ENCODE measurements around the gene TGM1. TPM values are rescaled to one million over a fixed set of nuclear protein-coding genes. Genes with fewer than 3 reads are reported as not detected.

Gene TGM1
- polyA plus RNA-seq, 1 of the 3 experiments (the other 2 are of a cell fraction), result 2.7 TPM

DNA sequence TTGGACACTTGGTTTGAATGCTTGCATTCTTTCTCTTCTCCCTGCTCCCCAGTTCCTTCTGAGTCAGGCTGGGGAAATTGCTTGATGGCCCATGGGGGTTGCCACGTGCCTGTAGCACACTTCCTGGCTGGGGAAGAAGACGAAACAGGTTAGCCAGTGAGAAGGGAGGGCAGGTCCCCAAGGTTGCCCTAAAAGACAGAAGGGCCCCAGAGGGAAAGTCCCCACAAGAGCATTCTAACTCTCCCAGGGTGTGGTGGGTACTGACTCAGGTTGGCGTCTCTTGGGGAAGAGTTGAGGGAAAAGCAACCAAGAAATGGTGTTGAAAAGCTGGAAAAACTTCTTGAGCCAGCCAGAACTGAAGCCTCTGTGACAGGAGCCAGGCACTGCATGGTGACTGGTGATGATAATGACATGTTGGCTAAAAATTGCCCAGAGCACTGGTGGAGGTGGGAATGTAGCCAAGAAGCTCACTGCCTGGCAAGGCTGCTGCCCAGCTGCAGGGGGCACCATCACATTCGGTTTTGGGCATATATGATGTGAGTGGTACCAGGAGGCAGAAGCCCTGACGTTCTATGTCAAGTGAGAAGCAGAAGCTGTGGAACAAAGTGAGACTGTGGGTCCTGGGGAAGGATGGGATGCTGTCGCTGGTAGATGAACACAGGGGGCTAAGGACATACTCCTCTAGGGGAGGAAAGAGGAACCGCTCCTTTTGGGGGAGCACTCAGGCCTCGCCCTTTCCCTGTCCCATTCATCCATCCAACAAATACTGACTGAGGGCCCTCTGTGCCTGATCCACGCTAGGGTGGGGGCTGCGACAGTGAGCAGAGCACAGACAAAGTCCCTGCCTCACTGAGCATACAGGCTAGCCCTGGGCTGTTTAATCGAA lies 16.6 kb upstream of the TGM1 start:
- Histone ChIP-seq H3K9ac (no peak overlapping the region), H3K27me3 (ENCODE audit: insufficient read depth) (no peaks in the 10 kb centered on the region), H4K20me1 (ENCODE audit: insufficient read depth) (no peaks in the 10 kb centered on the region), H3K27ac (ENCODE audit: low read depth in 2 of 2, low read length in 1 of 2) (no peak overlapping the region), H3K4me2 (no peak overlapping the region), H3K4me3 (ENCODE audit: low read depth in 2 of 2, low read length in 1 of 2) (no peak overlapping the region), H3F3A (replicated peaks; ENCODE audit: insufficient read depth) (no peaks in the 10 kb centered on the region), H3K36me3 (replicated peaks in 1 of 2; ENCODE audit: control insufficient read depth in 1 of 2, insufficient read depth in 2 of 2, low read length in 1 of 2) (no peaks in the 10 kb centered on the region), H3K79me2 (ENCODE audit: insufficient read depth) (no peaks in the 10 kb centered on the region), H3K9me2 (no peaks in the 10 kb centered on the region), H3K4me1 (ENCODE audit: control insufficient read depth in 1 of 2, insufficient read depth in 2 of 2, low read depth in 1 of 2, low read length in 1 of 2) (peaks cover 0 to 10% of the 10 kb centered on the region in 2 experiments; a peak in 1 of 4 replicates), H3K9me3 (no peaks in the 10 kb centered on the region), H2AFZ (ENCODE audit: low read depth) (no peak overlapping the region)
- WGBS (ENCODE audit: low lambda C conversion rate), result 59% methylated on average over 11 of the region's 11 CpGs
- DNase-seq, result peak; percentile 67
- ChIA-PET CTCF (interaction anchor here (0.7 to 8.9 kb wide), 16 partner anchors 9 to 157 kb away, joined by 3 to 87 read pairs (median 5); partner anchors contain the start of genes CIDEB, DHRS1, NOP9 and TINF2), POLR2A (interaction anchor here (0.8 to 1.5 kb wide), 2 partner anchors 8 to 37 kb away, joined by 3 read pairs; partner anchors contain the start of genes RABGGTA and TINF2)
- TF ChIP-seq, protein P1, sequence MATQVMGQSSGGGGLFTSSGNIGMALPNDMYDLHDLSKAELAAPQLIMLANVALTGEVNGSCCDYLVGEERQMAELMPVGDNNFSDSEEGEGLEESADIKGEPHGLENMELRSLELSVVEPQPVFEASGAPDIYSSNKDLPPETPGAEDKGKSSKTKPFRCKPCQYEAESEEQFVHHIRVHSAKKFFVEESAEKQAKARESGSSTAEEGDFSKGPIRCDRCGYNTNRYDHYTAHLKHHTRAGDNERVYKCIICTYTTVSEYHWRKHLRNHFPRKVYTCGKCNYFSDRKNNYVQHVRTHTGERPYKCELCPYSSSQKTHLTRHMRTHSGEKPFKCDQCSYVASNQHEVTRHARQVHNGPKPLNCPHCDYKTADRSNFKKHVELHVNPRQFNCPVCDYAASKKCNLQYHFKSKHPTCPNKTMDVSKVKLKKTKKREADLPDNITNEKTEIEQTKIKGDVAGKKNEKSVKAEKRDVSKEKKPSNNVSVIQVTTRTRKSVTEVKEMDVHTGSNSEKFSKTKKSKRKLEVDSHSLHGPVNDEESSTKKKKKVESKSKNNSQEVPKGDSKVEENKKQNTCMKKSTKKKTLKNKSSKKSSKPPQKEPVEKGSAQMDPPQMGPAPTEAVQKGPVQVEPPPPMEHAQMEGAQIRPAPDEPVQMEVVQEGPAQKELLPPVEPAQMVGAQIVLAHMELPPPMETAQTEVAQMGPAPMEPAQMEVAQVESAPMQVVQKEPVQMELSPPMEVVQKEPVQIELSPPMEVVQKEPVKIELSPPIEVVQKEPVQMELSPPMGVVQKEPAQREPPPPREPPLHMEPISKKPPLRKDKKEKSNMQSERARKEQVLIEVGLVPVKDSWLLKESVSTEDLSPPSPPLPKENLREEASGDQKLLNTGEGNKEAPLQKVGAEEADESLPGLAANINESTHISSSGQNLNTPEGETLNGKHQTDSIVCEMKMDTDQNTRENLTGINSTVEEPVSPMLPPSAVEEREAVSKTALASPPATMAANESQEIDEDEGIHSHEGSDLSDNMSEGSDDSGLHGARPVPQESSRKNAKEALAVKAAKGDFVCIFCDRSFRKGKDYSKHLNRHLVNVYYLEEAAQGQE (IDR thresholded peaks at IDR 0.05; ENCODE audit: low read depth, low read length), result no peak
- TF ChIP-seq FOXM1 (IDR thresholded peaks at IDR 0.05; ENCODE audit: low read depth) (no peak), MXI1 (IDR thresholded peaks at IDR 0.05; ENCODE audit: low read depth, low read length) (peak; percentile 55; the same call in 1 of the 2 replicates), SMC3 (IDR thresholded peaks at IDR 0.05; ENCODE audit: low read depth, low read length) (peak; percentile 36; the same call in 1 of the 2 replicates), RFX5 (IDR thresholded peaks at IDR 0.05; ENCODE audit: low read length) (peak; percentile 94), NFIC (IDR thresholded peaks at IDR 0.05; ENCODE audit: borderline replicate concordance) (peak; percentile 40; the same call in 1 of the 2 replicates), RAD21 (IDR thresholded peaks at IDR 0.05; ENCODE audit: low read length) (peak; percentile 60), NRF1 (IDR thresholded peaks at IDR 0.05; ENCODE audit: low read depth, low read length) (no peak)
- TF ChIP-seq, protein P2, sequence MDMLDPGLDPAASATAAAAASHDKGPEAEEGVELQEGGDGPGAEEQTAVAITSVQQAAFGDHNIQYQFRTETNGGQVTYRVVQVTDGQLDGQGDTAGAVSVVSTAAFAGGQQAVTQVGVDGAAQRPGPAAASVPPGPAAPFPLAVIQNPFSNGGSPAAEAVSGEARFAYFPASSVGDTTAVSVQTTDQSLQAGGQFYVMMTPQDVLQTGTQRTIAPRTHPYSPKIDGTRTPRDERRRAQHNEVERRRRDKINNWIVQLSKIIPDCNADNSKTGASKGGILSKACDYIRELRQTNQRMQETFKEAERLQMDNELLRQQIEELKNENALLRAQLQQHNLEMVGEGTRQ (IDR thresholded peaks at IDR 0.05; ENCODE audit: borderline replicate concordance, low read depth, low read length), result no peak
- TF ChIP-seq, protein P3, sequence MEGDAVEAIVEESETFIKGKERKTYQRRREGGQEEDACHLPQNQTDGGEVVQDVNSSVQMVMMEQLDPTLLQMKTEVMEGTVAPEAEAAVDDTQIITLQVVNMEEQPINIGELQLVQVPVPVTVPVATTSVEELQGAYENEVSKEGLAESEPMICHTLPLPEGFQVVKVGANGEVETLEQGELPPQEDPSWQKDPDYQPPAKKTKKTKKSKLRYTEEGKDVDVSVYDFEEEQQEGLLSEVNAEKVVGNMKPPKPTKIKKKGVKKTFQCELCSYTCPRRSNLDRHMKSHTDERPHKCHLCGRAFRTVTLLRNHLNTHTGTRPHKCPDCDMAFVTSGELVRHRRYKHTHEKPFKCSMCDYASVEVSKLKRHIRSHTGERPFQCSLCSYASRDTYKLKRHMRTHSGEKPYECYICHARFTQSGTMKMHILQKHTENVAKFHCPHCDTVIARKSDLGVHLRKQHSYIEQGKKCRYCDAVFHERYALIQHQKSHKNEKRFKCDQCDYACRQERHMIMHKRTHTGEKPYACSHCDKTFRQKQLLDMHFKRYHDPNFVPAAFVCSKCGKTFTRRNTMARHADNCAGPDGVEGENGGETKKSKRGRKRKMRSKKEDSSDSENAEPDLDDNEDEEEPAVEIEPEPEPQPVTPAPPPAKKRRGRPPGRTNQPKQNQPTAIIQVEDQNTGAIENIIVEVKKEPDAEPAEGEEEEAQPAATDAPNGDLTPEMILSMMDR (IDR thresholded peaks at IDR 0.05), result peak; percentile 47

All from SK-N-SH (cell line).